ENCODE data around the gene STAC3. TPM values are rescaled to one million over a fixed set of nuclear protein-coding genes. Genes with fewer than 3 reads are reported as not detected.
A peak's percentile ranks its signal among the peaks of the same experiment; 100 is the strongest.

Gene STAC3
- total RNA-seq, 1 experiment from 2014 or later, result 2.2 TPM

- TF ChIP-seq, protein P1, sequence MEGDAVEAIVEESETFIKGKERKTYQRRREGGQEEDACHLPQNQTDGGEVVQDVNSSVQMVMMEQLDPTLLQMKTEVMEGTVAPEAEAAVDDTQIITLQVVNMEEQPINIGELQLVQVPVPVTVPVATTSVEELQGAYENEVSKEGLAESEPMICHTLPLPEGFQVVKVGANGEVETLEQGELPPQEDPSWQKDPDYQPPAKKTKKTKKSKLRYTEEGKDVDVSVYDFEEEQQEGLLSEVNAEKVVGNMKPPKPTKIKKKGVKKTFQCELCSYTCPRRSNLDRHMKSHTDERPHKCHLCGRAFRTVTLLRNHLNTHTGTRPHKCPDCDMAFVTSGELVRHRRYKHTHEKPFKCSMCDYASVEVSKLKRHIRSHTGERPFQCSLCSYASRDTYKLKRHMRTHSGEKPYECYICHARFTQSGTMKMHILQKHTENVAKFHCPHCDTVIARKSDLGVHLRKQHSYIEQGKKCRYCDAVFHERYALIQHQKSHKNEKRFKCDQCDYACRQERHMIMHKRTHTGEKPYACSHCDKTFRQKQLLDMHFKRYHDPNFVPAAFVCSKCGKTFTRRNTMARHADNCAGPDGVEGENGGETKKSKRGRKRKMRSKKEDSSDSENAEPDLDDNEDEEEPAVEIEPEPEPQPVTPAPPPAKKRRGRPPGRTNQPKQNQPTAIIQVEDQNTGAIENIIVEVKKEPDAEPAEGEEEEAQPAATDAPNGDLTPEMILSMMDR (conservative IDR thresholded peaks at IDR 0.05), result no peak
- no peak for TF ChIP-seq EZH2 (IDR thresholded peaks at IDR 0.05; ENCODE audit: low read depth)
- Histone ChIP-seq H3K27me3 (ENCODE audit: insufficient read depth, low read depth) (peaks cover 30% of the 10 kb centered on the region), H3K9me2 (ENCODE audit: insufficient read depth) (no peaks in the 10 kb centered on the region), H2AFZ (no peak overlapping the region), H3F3A (ENCODE audit: insufficient read depth, low read depth) (peaks cover 54% of the 10 kb centered on the region), H3K79me2 (ENCODE audit: low read depth) (no peaks in the 10 kb centered on the region), H3K9me3 (ENCODE audit: insufficient read depth, low read depth) (no peaks in the 10 kb centered on the region), H4K20me1 (ENCODE audit: insufficient read depth) (no peaks in the 10 kb centered on the region), H3K4me2 (peak overlapping the region; percentile 99), H3K4me1 (replicated peaks; ENCODE audit: insufficient read depth) (peaks cover 17% of the 10 kb centered on the region; the same call in 1 of the 2 replicates), H3K36me3 (ENCODE audit: low read depth) (no peaks in the 10 kb centered on the region), H3K27ac (no peak overlapping the region), H3K4me3 (peak overlapping the region; percentile 66)
- ChIA-PET POLR2A (ENCODE audit: unreplicated experiment) (interaction anchor here (0.6 kb wide), 1 partner anchor 130 kb away, joined by 8 read pairs; no protein-coding TSS in a partner anchor), CTCF (interaction anchor here (0.6 to 2.5 kb wide), 9 partner anchors 13 to 1195 kb away, joined by 3 to 25 read pairs (median 4); partner anchors contain the start of gene SHMT2)
- intact Hi-C loops (cut with micrococcal nuclease; ENCODE audit: unreplicated experiment), result loop anchor here (5.0 to 10.0 kb wide), 3 partner anchors 60 to 488 kb away; partner anchors contain the start of genes PRIM1 and STAT6
- no peak for DNase-seq
- no TSS peak for BruUV-seq (replicated peaks)
Observed at GRCh38 chr12:57242329-57242690, 8.7 kb downstream of the STAC3 start.

DNA sequence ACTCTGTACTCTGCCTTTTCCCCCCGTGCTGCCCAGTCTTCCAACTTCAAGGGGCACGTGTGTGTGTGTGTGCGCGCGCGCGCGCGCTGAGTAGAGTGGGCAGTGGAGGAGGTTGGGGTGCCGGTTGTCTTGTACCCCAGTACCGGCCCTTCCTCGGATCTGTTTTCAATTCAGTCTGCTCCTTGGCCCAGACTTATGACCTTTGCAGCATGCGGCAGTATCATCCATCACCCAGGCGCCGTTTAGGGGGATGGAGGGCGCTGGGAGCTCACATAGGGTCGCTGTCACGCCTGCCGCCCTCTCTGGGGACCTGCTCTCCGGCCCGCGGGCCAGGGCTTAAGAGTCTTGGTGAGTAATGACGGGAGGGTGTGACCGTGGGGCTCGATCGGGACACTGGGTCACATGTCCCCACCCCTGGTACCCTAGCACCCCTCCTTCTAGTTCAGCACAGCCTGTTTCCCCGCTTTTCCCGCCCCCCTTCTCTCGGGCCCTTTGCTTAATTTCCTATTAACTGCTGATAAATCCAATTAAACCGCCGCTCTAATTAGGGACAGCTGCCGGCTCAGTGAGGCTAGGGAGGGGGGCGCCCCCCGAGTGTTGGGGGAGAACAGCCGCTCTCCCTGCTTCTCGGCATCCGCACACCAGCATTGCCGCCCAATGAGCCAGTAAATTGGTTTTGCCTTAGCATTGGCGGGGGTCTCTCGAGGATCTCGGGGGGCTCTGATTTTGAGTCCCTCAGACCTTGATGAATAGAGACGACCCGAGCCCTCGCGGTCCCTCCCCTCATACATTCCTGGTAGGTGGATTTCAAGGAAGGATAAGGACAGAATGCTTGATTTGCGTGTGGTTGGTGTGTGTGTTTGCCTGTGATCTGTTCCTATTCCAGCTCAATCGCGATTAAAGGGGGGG, 9.3 kb downstream of the STAC3 start:
- no peaks in the 10 kb centered on the region for H4K20me1 ChIP-seq (ENCODE audit: insufficient read depth)
- H3K27ac ChIP-seq, result no peak overlapping the region
- CTCF ChIA-PET, result interaction anchor here (0.6 to 2.5 kb wide), 7 partner anchors 12 to 272 kb away, joined by 3 to 25 read pairs (median 4); partner anchors contain the start of gene SHMT2
- peaks cover 30% of the 10 kb centered on the region for H3K27me3 ChIP-seq (ENCODE audit: insufficient read depth, low read depth)
- no peaks in the 10 kb centered on the region for H3K9me3 ChIP-seq (ENCODE audit: insufficient read depth, low read depth)
- TF ChIP-seq, protein P1 (conservative IDR thresholded peaks at IDR 0.05), result no peak
- TF ChIP-seq EZH2 (IDR thresholded peaks at IDR 0.05; ENCODE audit: low read depth), result no peak
- no peak for DNase-seq
- H3K4me2 ChIP-seq, result peak overlapping the region; percentile 99; the same call in 1 of the 2 replicates
- H3K4me1 ChIP-seq (replicated peaks; ENCODE audit: insufficient read depth), result peaks cover 22% of the 10 kb centered on the region; the same call in 1 of the 2 replicates
- H3K36me3 ChIP-seq (ENCODE audit: low read depth), result no peaks in the 10 kb centered on the region
- H2AFZ ChIP-seq, result no peak overlapping the region
- H3K4me3 ChIP-seq, result no peak overlapping the region
- H3K79me2 ChIP-seq (ENCODE audit: low read depth), result no peaks in the 10 kb centered on the region
- no peaks in the 10 kb centered on the region for H3K9me2 ChIP-seq (ENCODE audit: insufficient read depth)
- H3F3A ChIP-seq (ENCODE audit: insufficient read depth, low read depth), result peaks cover 60% of the 10 kb centered on the region
- intact Hi-C loops (cut with micrococcal nuclease; ENCODE audit: unreplicated experiment), result loop anchor here (5.0 to 10.0 kb wide), 3 partner anchors 59 to 487 kb away; partner anchors contain the start of genes PRIM1 and STAT6
- BruUV-seq (replicated peaks), result no TSS peak
- POLR2A ChIA-PET (ENCODE audit: unreplicated experiment), result no interaction called here

GRCh38 chr12:57240926-57241401, 10.0 kb downstream of the STAC3 start:
- POLR2A ChIA-PET (ENCODE audit: unreplicated experiment), result interaction anchor here (0.5 kb wide), 1 partner anchor 111 kb away, joined by 3 read pairs; no protein-coding TSS in a partner anchor
- no TSS peak for BruUV-seq (replicated peaks)
- Histone ChIP-seq H3K79me2 (ENCODE audit: low read depth) (no peaks in the 10 kb centered on the region), H3K9me2 (ENCODE audit: insufficient read depth) (no peaks in the 10 kb centered on the region), H3K9me3 (ENCODE audit: insufficient read depth, low read depth) (no peaks in the 10 kb centered on the region), H3K36me3 (ENCODE audit: low read depth) (no peaks in the 10 kb centered on the region), H4K20me1 (ENCODE audit: insufficient read depth) (0 out of 2 replicates have a peak, but pooled peaks cover 2% of the 10 kb centered on the region), H3F3A (ENCODE audit: insufficient read depth, low read depth) (peaks cover 64% of the 10 kb centered on the region), H3K27ac (no peak overlapping the region), H3K27me3 (ENCODE audit: insufficient read depth, low read depth) (peaks cover 30% of the 10 kb centered on the region), H3K4me3 (no peak overlapping the region; the same call in 1 of the 2 replicates), H2AFZ (no peak overlapping the region), H3K4me1 (replicated peaks; ENCODE audit: insufficient read depth) (peaks cover 22% of the 10 kb centered on the region; the same call in 1 of the 2 replicates), H3K4me2 (peak overlapping the region; percentile 50; the same call in 1 of the 2 replicates)
- TF ChIP-seq, protein P1 (conservative IDR thresholded peaks at IDR 0.05), result no peak
- TF ChIP-seq EZH2 (IDR thresholded peaks at IDR 0.05; ENCODE audit: low read depth), result no peak
- no peak for DNase-seq
- intact Hi-C loops (cut with micrococcal nuclease; ENCODE audit: unreplicated experiment), result loop anchor here (5.0 to 10.0 kb wide), 3 partner anchors 59 to 486 kb away; partner anchors contain the start of genes PRIM1 and STAT6
- CTCF ChIA-PET, result interaction anchor here (0.6 to 1.5 kb wide), 2 partner anchors 27 to 1155 kb away, joined by 6 to 14 read pairs; no protein-coding TSS in a partner anchor

Measured in PC-9 (cell line).